ENCODE measurements around the gene FNIP2.

The FNIP2 gene

GRCh38 chr4:158847535-158847934 is 78.7 kb downstream of the FNIP2 start:
- DNase-seq: no peak
- Histone ChIP-seq H3K4ac (ENCODE audit: low read depth, low read length) (no peak overlapping the region), H4K5ac (ENCODE audit: low read length) (no peak overlapping the region), H3K79me2 (ENCODE audit: control insufficient read depth, insufficient read depth, low read length) (no peaks in the 10 kb centered on the region), H3K27me3 (ENCODE audit: insufficient read depth, low read length, poor library complexity) (no peaks in the 10 kb centered on the region), H3K79me1 (ENCODE audit: low read length) (no peaks in the 10 kb centered on the region), H3K36me3 (ENCODE audit: control insufficient read depth, insufficient read depth, low read length) (no peaks in the 10 kb centered on the region), H3K4me3 (ENCODE audit: low read length) (no peak overlapping the region), H3K4me1 (ENCODE audit: control insufficient read depth, low read depth, low read length) (no peaks in the 10 kb centered on the region), H3K23ac (ENCODE audit: low read length) (no peak overlapping the region), H4K8ac (ENCODE audit: low read depth, low read length) (no peak overlapping the region), H2BK5ac (ENCODE audit: low read length) (no peak overlapping the region), H2BK120ac (ENCODE audit: low read depth, low read length) (no peak overlapping the region), H3K27ac (ENCODE audit: low read depth, low read length) (no peak overlapping the region), H3K18ac (ENCODE audit: low read length) (no peak overlapping the region), H3K4me2 (ENCODE audit: low read length) (no peak overlapping the region), H2BK15ac (replicated peaks; ENCODE audit: low read depth) (no peak overlapping the region), H3K56ac (ENCODE audit: low read length) (no peak overlapping the region), H3K9ac (ENCODE audit: low read length) (no peak overlapping the region), H2AK5ac (ENCODE audit: low read length) (no peak overlapping the region)
- no CpG with 5 or more reads among the region's 4 CpGs for WGBS (ENCODE audit: extremely low coverage, insufficient coverage, low lambda C conversion rate)

GRCh38 chr4:158849681-158850080 is 80.9 kb downstream of the FNIP2 start:
- Histone ChIP-seq H2BK15ac (replicated peaks; ENCODE audit: low read depth) (no peak overlapping the region), H3K4me3 (ENCODE audit: low read length) (no peak overlapping the region), H3K56ac (ENCODE audit: low read length) (no peak overlapping the region), H3K18ac (ENCODE audit: low read length) (no peak overlapping the region), H4K5ac (ENCODE audit: low read length) (no peak overlapping the region), H2BK120ac (ENCODE audit: low read depth, low read length) (no peak overlapping the region), H2AK5ac (ENCODE audit: low read length) (no peak overlapping the region), H3K27me3 (ENCODE audit: insufficient read depth, low read length, poor library complexity) (no peaks in the 10 kb centered on the region), H3K27ac (ENCODE audit: low read depth, low read length) (no peak overlapping the region), H3K36me3 (ENCODE audit: control insufficient read depth, insufficient read depth, low read length) (no peaks in the 10 kb centered on the region), H3K9ac (ENCODE audit: low read length) (no peak overlapping the region), H3K4me2 (ENCODE audit: low read length) (no peak overlapping the region), H2BK5ac (ENCODE audit: low read length) (no peak overlapping the region), H3K23ac (ENCODE audit: low read length) (no peak overlapping the region), H3K4ac (ENCODE audit: low read depth, low read length) (no peak overlapping the region), H3K79me1 (ENCODE audit: low read length) (no peaks in the 10 kb centered on the region), H3K4me1 (ENCODE audit: control insufficient read depth, low read depth, low read length) (no peaks in the 10 kb centered on the region), H3K79me2 (ENCODE audit: control insufficient read depth, insufficient read depth, low read length) (no peaks in the 10 kb centered on the region), H4K8ac (ENCODE audit: low read depth, low read length) (no peak overlapping the region)
- DNase-seq: no peak
- no CpG with 5 or more reads among the region's 2 CpGs for WGBS (ENCODE audit: extremely low coverage, insufficient coverage, low lambda C conversion rate)

- Histone ChIP-seq H2BK120ac (ENCODE audit: low read depth, low read length) (no peak overlapping the region), H3K36me3 (ENCODE audit: control insufficient read depth, insufficient read depth, low read length) (no peaks in the 10 kb centered on the region), H3K4me3 (ENCODE audit: low read length) (no peak overlapping the region), H3K4me2 (ENCODE audit: low read length) (no peak overlapping the region), H2BK15ac (replicated peaks; ENCODE audit: low read depth) (no peak overlapping the region), H4K5ac (ENCODE audit: low read length) (no peak overlapping the region), H2BK5ac (ENCODE audit: low read length) (no peak overlapping the region), H3K4me1 (ENCODE audit: control insufficient read depth, low read depth, low read length) (no peaks in the 10 kb centered on the region), H3K9ac (ENCODE audit: low read length) (no peak overlapping the region), H4K8ac (ENCODE audit: low read depth, low read length) (no peak overlapping the region), H3K18ac (ENCODE audit: low read length) (no peak overlapping the region), H3K23ac (ENCODE audit: low read length) (no peak overlapping the region), H2AK5ac (ENCODE audit: low read length) (no peak overlapping the region), H3K27ac (ENCODE audit: low read depth, low read length) (no peak overlapping the region), H3K27me3 (ENCODE audit: insufficient read depth, low read length, poor library complexity) (no peaks in the 10 kb centered on the region), H3K79me1 (ENCODE audit: low read length) (no peaks in the 10 kb centered on the region), H3K4ac (ENCODE audit: low read depth, low read length) (no peak overlapping the region), H3K56ac (ENCODE audit: low read length) (no peak overlapping the region), H3K79me2 (ENCODE audit: control insufficient read depth, insufficient read depth, low read length) (no peaks in the 10 kb centered on the region)
- no peak for DNase-seq
These were observed 81.5 kb downstream of the FNIP2 start for GRCh38 chr4:158850371-158850770.

- Histone ChIP-seq H3K56ac (ENCODE audit: low read length) (no peak overlapping the region), H3K4ac (ENCODE audit: low read depth, low read length) (no peak overlapping the region), H2BK5ac (ENCODE audit: low read length) (no peak overlapping the region), H3K36me3 (ENCODE audit: control insufficient read depth, insufficient read depth, low read length) (no peaks in the 10 kb centered on the region), H3K4me3 (ENCODE audit: low read length) (no peak overlapping the region), H3K27me3 (ENCODE audit: insufficient read depth, low read length, poor library complexity) (no peaks in the 10 kb centered on the region), H3K79me2 (ENCODE audit: control insufficient read depth, insufficient read depth, low read length) (no peaks in the 10 kb centered on the region), H4K8ac (ENCODE audit: low read depth, low read length) (no peak overlapping the region), H4K5ac (ENCODE audit: low read length) (no peak overlapping the region), H3K79me1 (ENCODE audit: low read length) (no peaks in the 10 kb centered on the region), H2AK5ac (ENCODE audit: low read length) (no peak overlapping the region), H3K9ac (ENCODE audit: low read length) (no peak overlapping the region), H2BK120ac (ENCODE audit: low read depth, low read length) (no peak overlapping the region), H3K27ac (ENCODE audit: low read depth, low read length) (no peak overlapping the region), H3K4me1 (ENCODE audit: control insufficient read depth, low read depth, low read length) (no peaks in the 10 kb centered on the region), H2BK15ac (replicated peaks; ENCODE audit: low read depth) (no peak overlapping the region), H3K23ac (ENCODE audit: low read length) (no peak overlapping the region), H3K18ac (ENCODE audit: low read length) (no peak overlapping the region), H3K4me2 (ENCODE audit: low read length) (no peak overlapping the region)
- no peak for DNase-seq
- no CpG with 5 or more reads among the region's 7 CpGs for WGBS (ENCODE audit: extremely low coverage, insufficient coverage, low lambda C conversion rate)
These were observed 82.2 kb downstream of the FNIP2 start for GRCh38 chr4:158850800-158851644.

GRCh38 chr4:158854236-158854635 is 85.4 kb downstream of the FNIP2 start:
- Histone ChIP-seq H3K4me3 (ENCODE audit: low read length) (no peak overlapping the region), H3K23ac (ENCODE audit: low read length) (no peak overlapping the region), H2BK5ac (ENCODE audit: low read length) (no peak overlapping the region), H3K36me3 (ENCODE audit: control insufficient read depth, insufficient read depth, low read length) (no peaks in the 10 kb centered on the region), H3K79me1 (ENCODE audit: low read length) (no peaks in the 10 kb centered on the region), H3K4me1 (ENCODE audit: control insufficient read depth, low read depth, low read length) (no peaks in the 10 kb centered on the region), H2BK120ac (ENCODE audit: low read depth, low read length) (no peak overlapping the region), H3K4ac (ENCODE audit: low read depth, low read length) (no peak overlapping the region), H3K4me2 (ENCODE audit: low read length) (no peak overlapping the region), H3K27me3 (ENCODE audit: insufficient read depth, low read length, poor library complexity) (no peaks in the 10 kb centered on the region), H2AK5ac (ENCODE audit: low read length) (no peak overlapping the region), H4K5ac (ENCODE audit: low read length) (no peak overlapping the region), H2BK15ac (replicated peaks; ENCODE audit: low read depth) (no peak overlapping the region), H3K18ac (ENCODE audit: low read length) (no peak overlapping the region), H3K56ac (ENCODE audit: low read length) (no peak overlapping the region), H4K8ac (ENCODE audit: low read depth, low read length) (no peak overlapping the region), H3K79me2 (ENCODE audit: control insufficient read depth, insufficient read depth, low read length) (no peaks in the 10 kb centered on the region), H3K27ac (ENCODE audit: low read depth, low read length) (no peak overlapping the region), H3K9ac (ENCODE audit: low read length) (no peak overlapping the region)
- no peak for DNase-seq
- WGBS (ENCODE audit: extremely low coverage, insufficient coverage, low lambda C conversion rate): no CpG with 5 or more reads among the region's 6 CpGs

- Histone ChIP-seq H3K4ac (ENCODE audit: low read depth, low read length) (no peak overlapping the region), H3K27ac (ENCODE audit: low read depth, low read length) (no peak overlapping the region), H3K27me3 (ENCODE audit: insufficient read depth, low read length, poor library complexity) (no peaks in the 10 kb centered on the region), H2BK120ac (ENCODE audit: low read depth, low read length) (no peak overlapping the region), H3K9ac (ENCODE audit: low read length) (no peak overlapping the region), H4K5ac (ENCODE audit: low read length) (no peak overlapping the region), H3K4me3 (ENCODE audit: low read length) (no peak overlapping the region), H3K4me2 (ENCODE audit: low read length) (no peak overlapping the region), H3K36me3 (ENCODE audit: control insufficient read depth, insufficient read depth, low read length) (no peaks in the 10 kb centered on the region), H3K56ac (ENCODE audit: low read length) (no peak overlapping the region), H3K4me1 (ENCODE audit: control insufficient read depth, low read depth, low read length) (no peaks in the 10 kb centered on the region), H3K79me2 (ENCODE audit: control insufficient read depth, insufficient read depth, low read length) (no peaks in the 10 kb centered on the region), H2BK15ac (replicated peaks; ENCODE audit: low read depth) (no peak overlapping the region), H2AK5ac (ENCODE audit: low read length) (no peak overlapping the region), H4K8ac (ENCODE audit: low read depth, low read length) (no peak overlapping the region), H3K79me1 (ENCODE audit: low read length) (no peaks in the 10 kb centered on the region), H3K23ac (ENCODE audit: low read length) (no peak overlapping the region), H2BK5ac (ENCODE audit: low read length) (no peak overlapping the region), H3K18ac (ENCODE audit: low read length) (no peak overlapping the region)
- WGBS (ENCODE audit: extremely low coverage, insufficient coverage, low lambda C conversion rate): no CpG with 5 or more reads among the region's 2 CpGs
- DNase-seq: peak; percentile 48
These were observed 88.0 kb downstream of the FNIP2 start for GRCh38 chr4:158856852-158857251.
